Astrocyte of the hippocampus (primary cell): Measurements from ENCODE around the gene DPYSL4.

Source experiments
- DNase-seq: peaks from one replicate; pipeline ENCODE4 v3.0.0; 2011; ENCODE audit warnings: low read depth, low spot score

DPYSL4 gene

DNA sequence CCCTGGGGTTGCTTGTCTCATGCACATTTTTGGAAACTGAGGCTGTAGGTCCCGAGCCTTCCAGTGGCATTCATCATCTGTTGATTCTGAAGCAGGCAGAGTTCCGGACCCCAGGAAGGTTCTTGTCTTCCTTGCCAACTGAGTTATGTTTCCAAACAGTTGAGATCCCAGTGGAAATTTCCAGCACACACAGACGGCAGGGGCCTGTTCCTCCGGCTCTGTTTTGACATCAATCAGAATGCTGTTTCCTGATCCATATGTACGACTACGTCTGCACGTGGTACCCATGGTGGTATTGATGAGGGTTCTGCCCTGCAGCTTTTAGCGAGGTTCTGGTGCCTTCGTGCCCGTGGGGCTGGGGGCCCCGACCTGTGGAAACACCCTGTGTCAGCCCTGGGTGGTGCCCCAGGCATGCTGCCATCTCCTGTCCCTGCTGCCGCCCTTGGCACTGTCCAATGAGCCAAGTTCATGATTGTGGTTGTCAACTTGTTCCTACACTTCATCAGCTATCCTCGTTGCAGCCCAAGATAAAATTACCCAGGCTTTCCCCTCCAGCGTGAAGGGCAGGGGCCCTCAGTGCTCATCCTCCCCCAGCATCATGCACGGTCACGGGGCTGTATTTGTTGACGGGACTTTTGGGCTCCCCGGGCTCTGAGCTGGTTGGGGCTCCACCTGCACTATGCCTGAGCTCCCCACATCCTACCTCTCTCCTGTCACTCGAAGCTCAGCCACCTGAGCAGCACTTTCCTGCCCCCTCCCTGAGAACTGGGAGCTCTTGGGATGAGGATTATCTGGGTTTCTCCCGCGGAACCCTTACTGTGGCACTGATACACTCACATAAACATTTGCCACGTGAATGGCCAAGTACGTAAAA lies 7.8 kb upstream of the DPYSL4 start:
- no peak for DNase-seq

DNA sequence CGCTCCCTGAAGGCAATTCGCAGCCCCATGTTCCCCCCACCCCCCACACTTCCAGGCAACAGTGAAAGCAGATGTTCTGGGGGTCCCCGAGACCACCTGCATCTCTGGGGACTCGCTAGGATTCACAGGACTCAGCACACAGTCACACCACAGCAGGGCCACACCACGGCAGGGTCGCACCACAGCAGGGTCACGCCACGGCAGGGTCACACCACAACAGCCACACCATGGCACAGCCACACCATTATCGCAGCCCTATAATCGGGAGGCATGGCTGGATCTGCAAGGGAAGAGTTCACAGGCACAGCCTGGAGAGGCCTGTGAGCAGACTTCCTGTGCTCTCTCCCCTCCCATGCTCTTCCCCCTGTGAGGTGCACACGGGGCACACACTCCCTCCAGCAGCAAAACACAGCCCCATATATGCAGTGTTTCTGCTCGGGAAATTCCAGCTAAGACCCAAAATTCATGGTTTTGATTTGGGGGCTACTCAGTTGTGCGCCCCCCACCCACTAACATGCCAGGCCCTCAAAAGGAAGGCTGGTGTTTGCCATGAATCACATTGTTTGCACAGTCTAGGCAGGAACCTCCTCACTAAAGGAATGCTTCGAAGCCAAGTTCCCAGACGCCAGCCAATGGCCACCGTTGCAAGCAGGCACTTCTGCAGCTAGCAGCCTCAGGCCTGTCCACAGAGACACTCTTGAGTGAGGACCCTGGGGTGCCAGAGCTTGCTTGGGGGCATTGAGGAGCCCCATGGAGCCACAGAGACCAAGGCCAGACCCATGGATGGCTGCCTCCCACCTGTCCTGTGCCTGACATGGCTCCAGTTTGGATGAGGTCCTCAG lies 7.0 kb upstream of the DPYSL4 start:
- DNase-seq: no peak

DNA sequence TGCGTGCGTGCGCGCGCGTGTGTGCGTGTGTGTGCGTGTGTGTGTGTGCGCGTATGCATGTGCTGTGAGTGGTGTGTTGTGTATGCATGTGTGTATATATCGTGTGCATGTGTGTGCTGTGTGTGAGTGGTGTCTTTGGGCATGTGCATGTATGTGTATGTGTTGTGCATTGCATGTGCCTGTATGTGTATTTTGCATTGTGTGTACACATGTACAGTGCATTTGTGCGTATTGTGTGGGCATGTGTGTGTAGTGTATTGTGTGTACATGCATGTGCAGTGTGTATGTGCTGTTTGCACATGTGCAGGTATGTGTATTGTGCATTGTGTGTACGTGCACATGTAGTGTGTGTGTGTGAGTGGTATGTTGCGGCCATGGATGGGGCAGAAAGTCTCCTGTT lies 6.0 kb upstream of the DPYSL4 start:
- no peak for DNase-seq

DNA sequence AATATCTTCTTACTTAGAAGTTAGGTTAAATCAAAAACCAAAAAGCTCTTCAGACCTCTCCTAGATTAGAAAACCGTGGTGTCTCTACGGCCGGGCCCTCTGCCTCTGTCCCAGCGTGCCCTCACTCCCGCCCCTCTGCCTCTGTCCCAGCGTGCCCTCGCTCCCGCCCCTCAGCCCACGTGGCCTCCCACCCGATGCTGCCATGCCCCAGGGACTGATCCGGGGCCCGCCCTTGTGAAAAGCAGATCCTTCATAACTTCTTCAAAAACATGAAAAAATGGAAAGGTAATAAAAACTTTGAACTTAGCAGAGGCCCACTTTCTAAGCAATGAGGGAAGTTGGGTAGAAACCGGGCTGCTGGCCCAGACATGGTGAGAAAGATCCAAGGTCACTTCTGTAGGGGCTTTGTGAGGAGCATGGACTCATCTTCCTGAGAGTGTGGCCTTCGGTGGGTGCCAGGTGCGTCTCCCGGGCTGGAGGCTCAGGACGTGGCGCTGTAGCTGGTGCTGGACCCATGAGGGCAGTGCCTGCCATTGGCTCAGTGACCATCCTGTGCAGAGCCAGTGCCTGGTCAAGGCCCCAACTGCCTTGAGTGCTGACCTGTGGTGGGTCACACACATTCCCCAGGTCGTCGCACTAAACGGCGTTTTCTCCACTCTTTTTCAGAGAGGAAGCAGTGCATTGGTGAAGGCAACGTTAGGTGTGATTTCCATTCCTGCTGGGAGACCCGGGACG lies 4.9 kb upstream of the DPYSL4 start:
- DNase-seq: no peak

DNA sequence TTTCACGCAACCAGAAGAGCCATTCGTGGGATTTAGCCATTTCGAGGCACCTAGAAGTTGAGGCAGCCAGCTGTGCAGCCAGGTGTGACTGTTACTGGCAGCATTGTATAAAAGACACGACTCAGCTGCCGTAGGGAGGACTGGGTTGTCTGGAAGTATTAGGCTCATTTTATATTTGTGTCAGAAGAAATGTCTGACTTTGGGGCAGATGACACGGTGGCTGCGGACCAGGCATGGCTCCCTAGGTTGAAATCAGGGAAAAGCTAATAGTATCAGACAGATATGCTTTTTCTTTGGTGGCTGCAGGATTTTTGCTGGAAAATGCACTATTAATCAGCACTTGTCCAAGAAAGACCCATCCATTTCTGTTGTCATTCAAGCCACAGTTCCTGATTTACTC lies 4.2 kb upstream of the DPYSL4 start:
- DNase-seq: no peak

DNA sequence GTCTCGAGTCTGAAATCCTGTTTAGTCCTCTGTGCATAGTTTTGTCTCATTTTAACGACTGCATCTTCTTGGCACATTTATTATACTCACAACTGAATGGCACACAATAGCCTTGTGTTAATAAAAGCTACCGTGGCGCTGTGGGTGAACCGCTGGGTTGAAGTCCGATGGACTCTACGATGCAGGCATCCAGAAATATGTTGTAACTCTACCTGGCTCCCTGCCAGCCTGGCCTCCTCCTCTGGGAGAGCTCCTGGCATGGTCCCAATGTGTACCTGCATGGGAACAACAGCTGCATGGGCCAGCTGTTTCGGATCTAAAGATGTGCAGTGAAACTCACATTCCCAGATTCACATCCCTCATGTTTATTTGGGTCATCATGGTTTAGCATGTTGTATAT lies 3.7 kb upstream of the DPYSL4 start:
- DNase-seq: no peak

DNA sequence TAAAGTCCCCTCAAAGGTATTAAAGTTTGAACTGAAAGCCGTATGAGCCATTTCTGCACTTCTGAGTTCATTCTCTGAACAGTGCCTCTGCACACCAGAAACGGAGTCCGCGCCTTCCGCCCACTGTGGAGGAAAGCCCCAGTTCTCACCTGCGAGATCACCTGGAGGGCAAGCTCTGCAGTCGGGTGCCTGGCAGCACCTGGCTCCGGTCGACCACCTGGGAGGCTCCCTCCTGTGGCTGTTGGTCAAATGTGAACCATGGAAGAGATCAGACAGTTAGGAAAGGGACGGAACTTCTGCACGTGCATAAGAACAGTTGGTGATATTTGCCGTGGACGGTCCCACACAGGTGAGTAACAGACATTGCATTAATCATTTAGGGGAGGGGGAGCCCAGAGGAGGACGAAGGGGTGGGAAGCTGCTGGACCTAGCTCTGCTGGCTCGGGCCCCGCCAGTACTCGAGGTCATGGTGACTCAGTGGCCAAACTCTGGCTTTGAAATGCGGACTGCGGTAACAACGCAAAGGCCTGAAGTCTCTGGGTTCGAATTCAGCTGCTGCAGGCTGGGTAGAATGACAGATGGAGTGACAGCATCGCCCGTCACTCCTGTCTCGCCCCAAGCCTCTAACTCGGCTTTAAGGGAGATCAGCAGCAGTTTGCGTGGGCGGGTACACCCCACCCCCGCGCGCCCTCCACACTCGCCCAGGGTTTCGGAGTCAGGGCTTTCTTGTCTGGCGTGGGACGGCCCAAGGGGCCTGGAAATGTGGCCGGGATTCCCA lies 1.7 kb upstream of the DPYSL4 start:
- DNase-seq: no peak

DNA sequence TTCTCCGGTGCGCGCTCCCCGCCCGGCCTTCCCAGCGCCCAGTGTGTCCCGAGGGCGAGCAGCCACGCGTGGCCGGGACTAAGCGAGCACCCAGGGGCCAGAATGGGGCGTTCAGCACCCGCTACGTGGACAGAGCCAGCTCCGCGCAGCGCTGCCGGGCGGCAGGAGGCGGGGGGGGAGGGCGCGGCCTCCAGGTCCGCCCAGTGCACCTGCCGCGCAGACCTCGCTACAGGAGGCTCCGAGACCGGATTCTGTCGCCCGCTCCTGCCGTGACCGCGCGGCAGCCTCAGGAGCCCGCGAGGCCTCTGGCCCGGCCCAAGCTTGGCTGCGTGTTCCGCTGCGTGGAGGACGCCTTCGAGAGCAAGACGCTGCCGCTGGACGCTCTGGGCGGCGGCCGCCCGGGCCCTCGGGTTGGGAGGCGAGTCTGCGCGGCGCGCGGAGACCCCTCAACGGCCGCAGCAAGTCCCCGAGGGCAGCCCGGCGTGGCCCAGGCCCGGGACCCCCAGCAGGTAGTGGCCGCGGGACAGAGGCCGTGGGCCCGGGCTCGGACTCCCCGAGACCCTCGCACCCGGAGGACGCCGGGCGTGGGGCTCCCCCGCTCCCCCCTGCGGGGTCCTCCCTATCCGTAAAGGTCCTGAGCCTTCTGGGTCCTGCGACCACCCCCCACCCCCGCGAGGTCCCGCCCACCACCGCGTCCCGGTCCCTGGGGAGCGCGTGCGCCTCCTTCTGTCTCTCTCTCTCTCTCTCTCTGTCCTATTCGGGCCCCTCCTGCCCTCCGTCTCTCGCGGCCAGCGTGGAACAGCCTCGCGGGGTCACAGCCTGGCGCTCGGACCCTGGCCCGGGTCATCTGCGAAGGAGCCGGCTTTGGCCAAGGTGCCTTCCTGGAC lies 904 bp upstream of the DPYSL4 start:
- peak; percentile 76 for DNase-seq

DNA sequence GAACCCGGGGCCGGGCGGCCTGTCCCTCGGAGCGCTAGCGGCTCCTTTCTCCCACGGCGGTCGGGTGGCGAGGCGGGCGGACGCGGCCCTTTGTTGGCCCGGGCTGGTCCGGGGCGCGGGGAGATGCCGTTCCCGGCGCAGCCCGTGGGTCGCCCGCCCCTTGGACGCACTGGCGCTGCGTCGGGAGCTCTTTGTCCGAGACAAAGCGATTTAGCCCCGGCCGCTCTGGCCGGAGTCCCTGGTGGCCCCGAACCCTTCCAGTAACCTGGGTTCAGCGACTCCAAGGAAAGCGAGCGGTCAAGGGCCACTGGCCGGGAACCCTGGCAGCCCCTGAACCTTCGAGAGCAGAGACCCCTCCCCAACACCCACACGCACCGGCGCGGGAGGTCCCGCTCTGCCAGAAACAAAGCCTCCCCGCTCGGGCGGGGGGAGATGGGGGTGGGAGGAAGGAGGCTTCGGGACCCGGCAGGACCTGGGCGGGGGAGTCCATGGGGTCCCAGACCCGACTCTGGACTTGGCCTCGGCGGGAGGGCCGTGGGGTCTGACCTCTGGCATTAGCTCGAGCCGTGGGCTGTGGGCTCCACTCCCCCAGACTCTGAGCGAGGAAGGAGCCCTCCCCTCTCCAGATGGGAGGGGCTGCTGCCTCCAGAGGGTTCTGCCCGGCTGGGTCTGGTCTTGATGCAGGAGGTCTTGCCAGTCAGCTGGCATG lies 836 bp downstream of the DPYSL4 start:
- DNase-seq: peak; percentile 64

DNA sequence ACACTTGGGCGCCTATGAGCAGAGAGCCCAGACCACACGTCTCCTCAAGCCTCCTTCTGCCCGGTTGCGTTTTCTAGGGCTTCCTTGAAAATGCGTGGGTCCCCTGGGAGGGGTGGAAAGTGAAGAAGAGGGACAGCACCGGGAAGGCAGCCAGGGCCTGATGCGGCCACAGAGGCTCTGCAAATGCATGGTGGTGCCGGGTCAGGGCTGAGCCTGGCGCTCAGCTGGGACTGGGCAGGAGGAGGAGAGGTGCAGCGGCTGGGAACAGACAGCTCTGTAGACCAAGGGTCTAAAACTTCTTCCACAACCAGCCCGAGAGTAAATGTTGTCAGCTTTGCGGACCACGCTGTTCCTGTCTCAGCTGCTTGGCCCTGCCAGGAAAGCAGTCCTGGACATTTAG lies 1.6 kb downstream of the DPYSL4 start:
- DNase-seq: peak; percentile 49

DNA sequence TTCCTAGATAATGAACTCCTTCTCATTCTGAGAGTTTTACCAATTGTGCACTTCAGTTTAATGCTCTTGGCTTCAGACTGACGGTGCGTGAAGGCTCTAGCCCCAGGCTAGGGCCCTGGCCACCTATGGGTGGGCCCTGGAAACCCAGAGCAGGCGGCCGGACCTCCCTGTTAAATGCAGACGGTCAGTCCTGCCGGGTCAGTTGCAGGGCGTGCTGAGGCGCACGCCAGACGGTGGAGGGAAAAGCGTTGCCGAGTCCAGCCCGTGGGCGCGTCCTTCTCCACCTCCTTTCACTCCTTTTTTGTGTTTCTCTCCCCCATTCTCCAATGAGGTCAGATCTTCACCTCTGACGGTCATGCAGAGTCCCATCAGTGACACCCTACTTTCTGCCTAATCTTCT lies 2.3 kb downstream of the DPYSL4 start:
- DNase-seq: no peak

DNA sequence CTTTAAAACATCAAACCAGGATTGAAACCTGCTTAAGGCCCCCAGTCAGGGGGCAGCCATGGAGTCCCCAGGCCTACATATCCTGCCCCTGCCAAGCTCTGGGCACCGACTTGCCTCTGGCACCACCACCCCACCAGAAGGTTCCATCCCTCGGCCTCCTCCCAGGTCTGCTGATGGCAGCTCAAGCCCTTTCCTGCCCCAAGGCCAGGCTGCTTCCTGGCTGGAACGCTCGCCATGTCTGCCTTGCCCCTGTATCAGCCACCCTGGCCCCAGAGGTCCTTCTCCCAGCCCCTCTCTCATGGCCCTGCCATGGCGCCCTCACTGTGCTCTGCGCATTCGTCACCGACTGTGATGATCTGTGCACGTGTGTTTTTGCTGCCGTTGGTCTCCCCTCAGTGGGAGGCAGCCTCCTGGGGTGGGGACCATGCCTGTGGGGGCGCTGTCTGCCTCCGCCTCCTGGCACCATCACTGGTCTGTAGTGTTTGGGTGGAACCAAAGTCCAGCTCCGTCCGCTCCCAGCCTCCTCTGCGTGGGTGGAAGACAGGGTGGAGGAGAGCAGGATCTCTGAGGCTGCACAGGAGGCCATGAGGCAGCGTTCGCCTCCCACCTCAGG lies 3.2 kb downstream of the DPYSL4 start:
- no peak for DNase-seq

DNA sequence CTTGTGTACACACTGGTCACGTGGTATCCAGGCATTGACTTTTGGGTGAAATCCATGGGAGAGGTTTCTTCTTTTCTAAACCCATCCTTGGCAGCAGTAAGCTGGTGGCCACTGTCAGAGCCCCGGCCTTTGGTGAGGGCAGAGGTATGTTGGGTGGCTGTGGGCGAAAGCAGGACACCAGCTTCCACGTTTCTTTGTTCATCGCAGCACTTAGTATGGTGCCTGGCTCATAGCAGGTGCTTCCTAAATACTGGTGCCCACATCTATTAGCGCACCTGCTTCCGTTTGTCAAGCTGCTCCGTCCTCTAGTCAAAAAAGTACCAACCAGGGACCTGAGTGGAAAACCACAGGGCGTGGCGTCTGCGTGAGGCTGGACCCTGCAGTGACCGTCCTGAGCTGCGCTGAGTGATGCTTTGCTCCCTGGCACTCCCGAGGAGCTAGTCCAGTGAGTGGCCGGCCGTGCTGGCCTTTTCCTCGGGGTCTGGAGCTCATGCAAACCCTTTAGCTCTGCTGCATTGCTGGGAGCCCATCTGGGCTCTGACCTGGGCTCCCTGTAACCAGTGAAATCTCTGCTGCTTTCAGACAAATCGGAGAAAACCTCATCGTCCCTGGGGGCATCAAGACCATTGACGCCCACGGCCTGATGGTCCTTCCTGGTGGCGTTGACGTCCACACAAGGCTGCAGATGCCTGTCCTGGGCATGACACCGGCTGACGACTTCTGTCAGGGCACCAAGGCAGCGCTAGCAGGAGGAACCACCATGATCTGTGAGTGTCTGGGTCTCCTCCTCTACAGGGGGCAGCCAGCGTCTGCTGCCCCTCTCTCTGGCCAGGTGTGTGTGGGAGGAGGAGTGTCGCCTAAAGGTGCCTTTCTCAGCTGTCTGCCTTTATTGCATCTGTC lies 5.6 kb downstream of the DPYSL4 start:
- DNase-seq: no peak

DNA sequence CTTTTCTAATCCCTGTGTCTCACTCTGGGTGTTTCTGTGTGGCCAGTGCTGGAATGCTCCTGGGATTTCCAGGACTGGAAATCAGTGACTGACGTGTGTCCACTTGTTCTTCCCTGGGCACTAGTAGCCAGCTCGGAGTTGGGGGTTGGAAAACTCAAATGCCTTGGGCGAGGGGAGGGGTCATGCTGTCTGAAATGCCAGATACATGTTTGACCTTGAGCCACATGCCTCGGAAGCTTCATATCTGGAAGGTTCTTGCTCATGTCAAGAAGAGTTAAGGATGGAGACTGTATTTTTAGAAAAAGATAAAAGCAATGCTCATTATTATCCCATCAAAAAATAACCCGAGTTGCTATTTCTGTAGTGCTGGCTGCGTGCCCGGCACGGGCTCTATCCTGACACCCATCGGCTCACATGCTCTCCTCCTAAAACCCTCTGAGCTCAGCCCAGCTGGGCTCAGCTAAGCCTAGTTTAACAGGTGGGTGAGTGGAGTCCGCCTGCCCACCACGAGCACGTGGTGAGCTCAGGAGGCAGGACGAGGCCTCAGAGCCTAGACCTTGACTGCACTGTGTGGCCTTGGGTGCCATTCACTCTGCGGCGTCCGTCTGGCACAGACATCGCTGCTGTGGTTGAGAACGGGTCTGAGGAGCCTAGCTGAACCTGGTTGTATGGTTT lies 6.4 kb downstream of the DPYSL4 start:
- DNase-seq: no peak

DNA sequence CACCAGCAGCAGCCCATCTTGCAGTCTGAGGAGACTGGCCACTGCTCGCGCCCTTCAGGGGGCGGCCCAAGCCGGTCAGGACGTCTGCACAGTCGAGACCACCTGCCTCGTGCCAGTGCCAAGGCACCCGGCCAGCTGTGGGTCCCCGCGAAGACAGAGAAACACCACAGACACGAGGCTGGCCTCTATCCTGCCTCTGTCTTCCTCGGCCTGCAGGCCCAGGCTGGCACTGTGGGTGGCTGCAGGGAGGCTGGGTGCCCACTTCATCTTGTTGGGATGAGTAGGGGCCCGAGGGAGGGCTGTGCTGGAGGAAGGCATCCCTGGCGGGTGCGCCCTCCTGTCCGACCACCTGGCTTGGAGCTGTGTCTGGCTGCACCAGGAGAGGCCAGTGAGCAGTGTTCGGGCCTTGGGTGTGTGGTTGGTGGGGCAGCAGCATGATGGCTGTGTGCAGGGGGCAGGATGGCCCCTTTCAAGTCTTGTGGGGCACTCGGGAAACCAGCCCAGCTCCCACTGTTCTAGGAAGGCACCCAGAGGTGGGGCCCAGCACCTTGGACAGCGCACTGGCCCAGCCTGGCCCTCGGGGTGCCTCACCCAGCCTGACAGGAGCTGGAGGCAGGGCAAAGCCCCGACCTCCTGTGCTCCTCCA lies 7.3 kb downstream of the DPYSL4 start:
- DNase-seq: peak; percentile 23

DNA sequence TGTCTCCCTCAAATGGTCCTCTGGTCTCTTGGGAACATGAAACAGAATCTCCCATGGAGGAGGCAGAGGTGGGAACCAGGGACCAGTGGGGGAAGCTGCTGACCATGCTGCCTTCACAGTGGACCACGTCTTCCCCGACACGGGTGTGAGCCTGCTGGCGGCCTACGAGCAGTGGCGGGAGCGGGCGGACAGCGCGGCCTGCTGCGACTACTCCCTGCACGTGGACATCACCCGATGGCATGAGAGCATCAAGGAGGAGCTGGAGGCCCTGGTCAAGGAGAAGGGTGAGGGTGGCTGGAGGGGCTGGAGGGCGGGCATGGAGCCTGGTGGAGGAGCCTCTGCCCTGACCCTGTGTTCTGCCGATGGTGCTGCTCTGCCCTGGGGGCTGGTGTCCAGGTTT lies 8.0 kb downstream of the DPYSL4 start:
- DNase-seq: no peak

DNA sequence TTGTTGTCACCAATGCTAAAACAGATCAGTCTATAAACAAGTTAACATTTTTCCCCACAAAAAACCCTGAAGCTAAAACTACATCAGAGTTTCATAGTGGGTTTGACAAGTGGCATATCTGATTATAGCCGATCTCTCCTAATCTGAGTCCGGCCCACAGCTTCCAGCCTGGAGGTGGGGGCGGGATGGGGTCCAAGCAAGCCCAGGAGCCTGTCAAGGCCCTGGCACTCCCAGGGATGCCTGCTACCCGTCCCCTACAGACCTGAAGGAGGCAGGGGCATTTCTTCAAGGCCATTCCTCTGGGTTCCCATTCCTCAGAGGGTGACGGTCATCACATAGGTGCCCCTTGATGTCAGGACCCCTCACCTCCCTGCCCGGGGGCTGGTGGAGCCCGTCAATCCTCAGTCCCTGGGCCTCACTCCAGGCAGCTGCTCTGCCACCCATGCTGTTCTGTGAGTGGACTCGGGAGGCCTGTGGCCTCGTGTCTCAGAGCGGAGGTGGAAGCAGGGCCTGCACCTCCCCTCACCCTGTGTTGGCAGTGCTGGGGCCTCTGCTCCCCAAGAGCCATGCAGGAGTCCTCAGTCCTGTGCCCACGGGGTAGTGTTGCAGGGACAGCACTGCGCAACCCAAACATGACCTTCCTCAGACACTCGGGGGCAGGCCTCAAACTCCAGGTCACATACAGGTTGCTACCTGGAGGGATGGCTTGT lies 8.8 kb downstream of the DPYSL4 start:
- no peak for DNase-seq
